ENCODE data around the gene SASH3.

- TF ChIP-seq CTCF (IDR thresholded peaks at IDR 0.05; ENCODE audit: insufficient read depth, low read depth, low read length) = no peak
- TF ChIP-seq EZH2 (IDR thresholded peaks at IDR 0.05; ENCODE audit: insufficient read depth, low read length) = no peak
These were observed 23.7 kb upstream of the SASH3 start for GRCh38 chrX:129755779-129756650.
